NCI-H1048 (cell line): ENCODE results near the gene OR2AE1.
"Not testable (repeated sequence)": the region's sequence is repeated elsewhere in the genome, so short reads cannot be mapped to it uniquely, and the experiment has no call there.

ENCODE experiments used
- DNase-seq: peaks from one replicate; lab custom pipeline; 2025; lab: John Stamatoyannopoulos, UW

Gene OR2AE1

GRCh38 chr7:99876933-99877332, at the start of gene OR2AE1:
TSS of gene OR2AE1 (minus strand) at chr7:99877033. CDS start at chr7:99877033, 0 bp downstream.
- DNase-seq = no peak

GRCh38 chr7:99926321-99926720, 49.5 kb upstream of the OR2AE1 start:
- DNase-seq = no peak

- DNase-seq = no peak
Measured at GRCh38 chr7:99923200-99923599, 46.4 kb upstream of the OR2AE1 start.

- DNase-seq = no peak
Measured at GRCh38 chr7:99920149-99920548, 43.3 kb upstream of the OR2AE1 start.

- DNase-seq = no peak
Measured at GRCh38 chr7:99919814-99920112, 42.9 kb upstream of the OR2AE1 start.

- no peak for DNase-seq
Measured at GRCh38 chr7:99918959-99919813, 42.4 kb upstream of the OR2AE1 start, which contains the start of gene TRIM4. TSS of gene TRIM4 (minus strand) at chr7:99919530. CDS start at chr7:99919401, 129 bp downstream.

GRCh38 chr7:99910976-99911375, 34.1 kb upstream of the OR2AE1 start:
- DNase-seq = no peak

- no peak for DNase-seq
Measured at GRCh38 chr7:99901581-99901980, 24.7 kb upstream of the OR2AE1 start.

GRCh38 chr7:99899830-99900519, 23.1 kb upstream of the OR2AE1 start:
- DNase-seq = no peak

- DNase-seq = no peak
Measured at GRCh38 chr7:99898836-99899235, 22.0 kb upstream of the OR2AE1 start.

GRCh38 chr7:99898023-99898357, 21.2 kb upstream of the OR2AE1 start:
- DNase-seq = no peak

- no peak for DNase-seq
Measured at GRCh38 chr7:99897322-99898022, 20.6 kb upstream of the OR2AE1 start.

GRCh38 chr7:99894738-99895137, 17.9 kb upstream of the OR2AE1 start:
- no peak for DNase-seq

- no peak for DNase-seq
Measured at GRCh38 chr7:99893280-99893679, 16.4 kb upstream of the OR2AE1 start.

GRCh38 chr7:99890348-99890747, 13.5 kb upstream of the OR2AE1 start:
- not testable (repeated sequence) for DNase-seq

- not testable (repeated sequence) for DNase-seq
Measured at GRCh38 chr7:99888366-99888765, 11.5 kb upstream of the OR2AE1 start.

- no peak for DNase-seq
Measured at GRCh38 chr7:99881370-99881769, 4.5 kb upstream of the OR2AE1 start.

- no peak for DNase-seq
Measured at GRCh38 chr7:99876491-99876890, 342 bp downstream of the OR2AE1 start.

- DNase-seq = no peak
Measured at GRCh38 chr7:99868246-99868645, 8.6 kb downstream of the OR2AE1 start.

- not testable (repeated sequence) for DNase-seq
Measured at GRCh38 chr7:99867477-99867876, 9.4 kb downstream of the OR2AE1 start.

GRCh38 chr7:99863847-99864440, 12.9 kb downstream of the OR2AE1 start:
- no peak for DNase-seq
